SU-DHL-6 (cell line): ENCODE data around the gene C5orf46.

Experiments
- EZH2phosphoT487 ChIP-seq: fragments of 200-600 bp; sonication (generic), shearing (Covaris generic); conservative IDR thresholded peaks from 2 replicates; pipeline ENCODE4 v1.6.1; 2018; ENCODE audit warnings: mild to moderate bottlenecking, antibody characterized with exemption, low read length, moderate library complexity, mixed read lengths
- TF ChIP-seq, protein P1 (sequence below): fragments of 200-600 bp; sonication (generic); IDR thresholded peaks from one replicate; pipeline ENCODE4 v1.5.1; 2017; ENCODE audit warnings: antibody characterized with exemption, mild to moderate bottlenecking, low read length, moderate library complexity; ENCODE audit not compliant: insufficient read depth, poor library complexity, severe bottlenecking

DNA sequence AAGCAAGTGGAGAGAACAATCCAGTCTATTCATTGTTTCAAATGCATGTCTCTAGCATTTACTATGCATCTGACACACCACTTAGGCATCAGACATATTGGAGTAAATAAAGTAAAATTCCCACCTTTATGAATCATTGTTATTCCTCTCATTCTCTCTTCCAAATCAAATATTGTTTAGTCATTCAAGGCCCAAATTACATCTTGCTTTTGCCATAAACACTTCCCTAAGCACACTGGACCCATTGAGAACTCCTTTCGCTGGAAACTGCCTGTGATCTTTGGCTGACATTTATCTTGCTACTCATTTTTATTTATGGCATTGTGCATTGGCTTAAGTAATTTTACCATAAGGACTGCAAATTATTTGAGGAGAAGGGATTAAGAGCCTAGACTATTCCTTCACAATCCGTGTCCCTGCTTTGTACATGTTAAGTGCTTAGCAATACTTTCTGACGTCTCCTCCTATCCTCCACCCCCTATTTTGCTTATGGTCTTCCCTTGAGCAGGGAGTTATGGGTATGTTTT is 7.4 kb downstream of the C5orf46 start:
- TF ChIP-seq, protein P1, sequence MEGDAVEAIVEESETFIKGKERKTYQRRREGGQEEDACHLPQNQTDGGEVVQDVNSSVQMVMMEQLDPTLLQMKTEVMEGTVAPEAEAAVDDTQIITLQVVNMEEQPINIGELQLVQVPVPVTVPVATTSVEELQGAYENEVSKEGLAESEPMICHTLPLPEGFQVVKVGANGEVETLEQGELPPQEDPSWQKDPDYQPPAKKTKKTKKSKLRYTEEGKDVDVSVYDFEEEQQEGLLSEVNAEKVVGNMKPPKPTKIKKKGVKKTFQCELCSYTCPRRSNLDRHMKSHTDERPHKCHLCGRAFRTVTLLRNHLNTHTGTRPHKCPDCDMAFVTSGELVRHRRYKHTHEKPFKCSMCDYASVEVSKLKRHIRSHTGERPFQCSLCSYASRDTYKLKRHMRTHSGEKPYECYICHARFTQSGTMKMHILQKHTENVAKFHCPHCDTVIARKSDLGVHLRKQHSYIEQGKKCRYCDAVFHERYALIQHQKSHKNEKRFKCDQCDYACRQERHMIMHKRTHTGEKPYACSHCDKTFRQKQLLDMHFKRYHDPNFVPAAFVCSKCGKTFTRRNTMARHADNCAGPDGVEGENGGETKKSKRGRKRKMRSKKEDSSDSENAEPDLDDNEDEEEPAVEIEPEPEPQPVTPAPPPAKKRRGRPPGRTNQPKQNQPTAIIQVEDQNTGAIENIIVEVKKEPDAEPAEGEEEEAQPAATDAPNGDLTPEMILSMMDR: no peak
- no peak for TF ChIP-seq EZH2phosphoT487
